ENCODE results near the gene GPC6. TPM values are rescaled to one million over a fixed set of nuclear protein-coding genes. Genes with fewer than 3 reads are reported as not detected.

The GPC6 gene
- total RNA-seq, 1 experiment from 2014 or later, result not detected

DNA sequence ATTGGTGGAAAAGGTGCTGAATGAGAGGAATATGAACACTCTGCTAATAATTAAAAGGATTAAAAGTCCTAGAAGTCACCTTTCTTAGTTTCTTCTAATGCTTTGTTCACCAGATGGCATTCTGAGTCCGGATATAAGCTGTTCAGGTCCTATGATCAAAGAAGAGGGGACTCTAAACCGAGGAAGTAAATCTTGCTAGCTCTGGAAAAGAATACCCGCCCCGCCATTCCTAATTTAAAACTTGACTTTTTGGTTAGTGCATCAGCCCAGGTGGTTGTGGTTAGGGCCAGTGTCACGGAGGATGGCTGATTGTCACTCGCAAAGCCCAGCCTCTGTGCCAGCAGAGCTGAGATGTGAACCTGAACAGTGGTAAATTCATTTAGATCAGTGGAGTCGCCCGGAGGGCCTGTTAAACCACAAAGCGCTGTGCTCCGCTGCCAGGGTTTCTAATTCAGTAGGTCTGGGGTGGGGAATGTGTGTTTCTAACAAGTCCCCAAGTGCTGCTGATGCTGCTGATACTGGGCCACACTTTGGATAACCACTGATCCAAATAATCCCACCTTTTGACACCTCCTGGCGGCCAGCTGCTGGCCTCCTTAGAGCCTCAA is 827.5 kb downstream of the GPC6 start:
- H4K20me1 ChIP-seq (ENCODE audit: insufficient read depth), result no peaks in the 10 kb centered on the region
- no peaks in the 10 kb centered on the region for H3F3A ChIP-seq (ENCODE audit: insufficient read depth, low read depth)
- no TSS peak for BruUV-seq (replicated peaks)
- H3K27me3 ChIP-seq (ENCODE audit: insufficient read depth, low read depth), result no peaks in the 10 kb centered on the region
- intact Hi-C loops (cut with micrococcal nuclease; ENCODE audit: unreplicated experiment), result no loop called here
- H3K9me2 ChIP-seq (ENCODE audit: insufficient read depth), result no peaks in the 10 kb centered on the region
- TF ChIP-seq EZH2 (IDR thresholded peaks at IDR 0.05; ENCODE audit: low read depth), result no peak
- TF ChIP-seq CTCF (conservative IDR thresholded peaks at IDR 0.05), result no peak
- CTCF ChIA-PET, result no interaction called here
- H3K4me1 ChIP-seq (replicated peaks; ENCODE audit: insufficient read depth), result no peaks in the 10 kb centered on the region
- H3K9me3 ChIP-seq (ENCODE audit: insufficient read depth, low read depth), result no peaks in the 10 kb centered on the region
- POLR2A ChIA-PET (ENCODE audit: unreplicated experiment), result no interaction called here
- no peaks in the 10 kb centered on the region for H3K36me3 ChIP-seq (ENCODE audit: low read depth)
- no peak for DNase-seq
- no peak overlapping the region for H3K4me3 ChIP-seq
- H3K4me2 ChIP-seq, result no peak overlapping the region
- no peaks in the 10 kb centered on the region for H3K79me2 ChIP-seq (ENCODE audit: low read depth)
- H2AFZ ChIP-seq, result no peak overlapping the region
- H3K27ac ChIP-seq, result no peak overlapping the region

DNA sequence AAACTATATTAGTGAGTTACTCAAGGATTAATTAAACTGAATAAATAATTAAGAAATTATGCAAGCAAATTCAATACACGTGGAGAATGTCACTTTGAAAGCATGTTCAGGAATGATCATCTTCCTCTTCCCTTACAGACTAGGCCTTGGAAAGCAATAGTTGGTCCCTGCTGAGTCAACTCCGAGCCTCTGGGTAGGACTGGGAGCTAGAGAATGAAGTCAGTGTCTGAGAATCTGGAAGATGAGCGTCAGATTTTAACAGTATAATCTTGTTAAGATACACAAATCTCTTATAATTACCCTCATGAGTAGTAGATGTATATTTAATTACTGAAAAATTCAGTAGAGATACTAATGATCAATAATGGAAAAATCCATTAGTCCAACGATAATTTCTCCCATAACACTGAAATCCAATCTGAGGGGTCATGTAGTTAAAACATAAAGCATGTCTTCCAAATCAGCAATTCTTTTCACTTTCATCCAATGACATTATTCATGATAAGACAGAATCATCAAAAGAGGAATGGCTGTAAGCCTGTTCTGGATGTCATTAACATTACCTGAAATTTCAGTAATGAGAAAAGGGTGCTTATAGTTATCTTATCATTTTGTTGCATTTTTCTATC is 829.9 kb downstream of the GPC6 start:
- TF ChIP-seq CTCF (conservative IDR thresholded peaks at IDR 0.05) (no peak), EZH2 (IDR thresholded peaks at IDR 0.05; ENCODE audit: low read depth) (no peak)
- BruUV-seq (replicated peaks), result no TSS peak
- Histone ChIP-seq H3K36me3 (ENCODE audit: low read depth) (no peaks in the 10 kb centered on the region), H3K4me3 (no peak overlapping the region), H4K20me1 (ENCODE audit: insufficient read depth) (no peaks in the 10 kb centered on the region), H3K9me2 (ENCODE audit: insufficient read depth) (no peaks in the 10 kb centered on the region), H3K27ac (no peak overlapping the region), H3F3A (ENCODE audit: insufficient read depth, low read depth) (no peaks in the 10 kb centered on the region), H3K4me1 (replicated peaks; ENCODE audit: insufficient read depth) (no peaks in the 10 kb centered on the region), H2AFZ (no peak overlapping the region), H3K27me3 (ENCODE audit: insufficient read depth, low read depth) (no peaks in the 10 kb centered on the region), H3K4me2 (no peak overlapping the region), H3K79me2 (ENCODE audit: low read depth) (no peaks in the 10 kb centered on the region), H3K9me3 (ENCODE audit: insufficient read depth, low read depth) (no peaks in the 10 kb centered on the region)
- ChIA-PET POLR2A (ENCODE audit: unreplicated experiment) (no interaction called here), CTCF (no interaction called here)
- intact Hi-C loops (cut with micrococcal nuclease; ENCODE audit: unreplicated experiment), result no loop called here
- no peak for DNase-seq

DNA sequence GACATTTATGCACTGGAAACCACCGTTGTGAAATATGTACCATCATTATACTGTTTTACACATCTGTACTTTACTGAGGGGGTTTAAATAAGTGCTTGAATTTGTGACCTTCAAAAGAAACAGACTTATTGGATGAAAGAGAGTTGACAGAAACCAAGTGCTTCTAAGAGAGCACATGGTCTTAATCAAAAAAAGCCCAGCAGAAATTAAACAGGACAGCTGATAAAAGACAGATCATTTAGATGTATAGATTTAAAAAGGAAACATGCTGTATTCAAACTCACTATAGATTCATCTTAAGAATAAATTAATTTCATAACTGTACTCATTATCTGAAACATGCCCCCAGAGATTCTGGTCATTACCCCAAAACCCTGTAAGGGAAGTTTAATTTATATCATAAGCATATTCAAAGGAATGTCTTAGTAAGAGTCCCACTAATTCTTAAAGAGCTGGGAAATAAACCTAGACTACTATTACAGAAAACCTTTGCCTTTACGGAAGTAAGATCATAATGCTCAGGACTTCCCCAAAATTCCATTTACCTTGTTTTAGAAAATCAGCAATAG is 831.1 kb downstream of the GPC6 start:
- intact Hi-C loops (cut with micrococcal nuclease; ENCODE audit: unreplicated experiment), result no loop called here
- H3K4me2 ChIP-seq, result no peak overlapping the region
- ChIA-PET CTCF (no interaction called here), POLR2A (ENCODE audit: unreplicated experiment) (no interaction called here)
- H3K27me3 ChIP-seq (ENCODE audit: insufficient read depth, low read depth), result no peaks in the 10 kb centered on the region
- no peaks in the 10 kb centered on the region for H3K79me2 ChIP-seq (ENCODE audit: low read depth)
- no peak overlapping the region for H3K4me3 ChIP-seq
- no peaks in the 10 kb centered on the region for H3K9me3 ChIP-seq (ENCODE audit: insufficient read depth, low read depth)
- no peaks in the 10 kb centered on the region for H4K20me1 ChIP-seq (ENCODE audit: insufficient read depth)
- BruUV-seq (replicated peaks), result no TSS peak
- no peaks in the 10 kb centered on the region for H3K4me1 ChIP-seq (replicated peaks; ENCODE audit: insufficient read depth)
- H3F3A ChIP-seq (ENCODE audit: insufficient read depth, low read depth), result no peaks in the 10 kb centered on the region
- H2AFZ ChIP-seq, result no peak overlapping the region
- H3K9me2 ChIP-seq (ENCODE audit: insufficient read depth), result no peaks in the 10 kb centered on the region
- no peak overlapping the region for H3K27ac ChIP-seq
- H3K36me3 ChIP-seq (ENCODE audit: low read depth), result no peaks in the 10 kb centered on the region
- DNase-seq, result no peak
- no peak for TF ChIP-seq EZH2 (IDR thresholded peaks at IDR 0.05; ENCODE audit: low read depth)
